HG02588 (cell line): ENCODE results near the gene TFF1.

Source experiments
- ATAC-seq: cut with Tn5 transposase; IDR thresholded peaks from one replicate; pipeline ENCODE4 v1.9.1; 2021; ENCODE audit warnings: mild to moderate bottlenecking, moderate library complexity; ENCODE audit not compliant: unreplicated experiment

TFF1 gene

GRCh38 chr21:42398436-42399028, 32.2 kb upstream of the TFF1 start:
- ATAC-seq, result no peak

- no peak for ATAC-seq
Measured at GRCh38 chr21:42397746-42398394, 31.5 kb upstream of the TFF1 start.

GRCh38 chr21:42396799-42397745, 30.7 kb upstream of the TFF1 start:
- ATAC-seq, result no peak

GRCh38 chr21:42395905-42396651, 29.7 kb upstream of the TFF1 start, which contains the start of gene TMPRSS3:
Gene TMPRSS3, minus strand, starts transcription at chr21:42396052. Its CDS starts 635 bp downstream, at chr21:42395417.
- no peak for ATAC-seq

- no peak for ATAC-seq
Measured at GRCh38 chr21:42395302-42395701, 29.0 kb upstream of the TFF1 start.

DNA sequence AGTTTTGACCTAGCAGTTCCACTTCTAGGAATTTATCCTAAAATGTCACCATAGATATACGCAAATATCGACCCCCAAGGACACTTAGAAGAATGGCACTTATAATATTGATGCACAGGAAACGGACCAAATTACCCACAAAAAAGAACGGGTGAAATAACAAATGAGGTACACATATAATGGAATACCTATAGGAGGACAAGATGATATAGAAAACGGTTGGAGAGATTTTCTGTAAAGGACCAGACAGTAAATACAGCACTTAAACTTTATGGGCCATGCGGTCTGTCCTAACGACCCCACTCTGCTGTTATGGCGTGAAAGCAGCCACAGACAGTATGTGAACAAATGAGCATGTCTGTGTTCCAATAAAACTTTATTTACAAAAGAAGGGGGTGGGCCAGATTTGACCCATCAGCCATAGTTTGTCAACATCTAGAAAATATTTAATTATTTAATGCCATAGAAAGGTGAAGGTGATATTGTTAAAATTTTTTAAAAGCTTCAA, 27.2 kb upstream of the TFF1 start:
- ATAC-seq, result no peak

DNA sequence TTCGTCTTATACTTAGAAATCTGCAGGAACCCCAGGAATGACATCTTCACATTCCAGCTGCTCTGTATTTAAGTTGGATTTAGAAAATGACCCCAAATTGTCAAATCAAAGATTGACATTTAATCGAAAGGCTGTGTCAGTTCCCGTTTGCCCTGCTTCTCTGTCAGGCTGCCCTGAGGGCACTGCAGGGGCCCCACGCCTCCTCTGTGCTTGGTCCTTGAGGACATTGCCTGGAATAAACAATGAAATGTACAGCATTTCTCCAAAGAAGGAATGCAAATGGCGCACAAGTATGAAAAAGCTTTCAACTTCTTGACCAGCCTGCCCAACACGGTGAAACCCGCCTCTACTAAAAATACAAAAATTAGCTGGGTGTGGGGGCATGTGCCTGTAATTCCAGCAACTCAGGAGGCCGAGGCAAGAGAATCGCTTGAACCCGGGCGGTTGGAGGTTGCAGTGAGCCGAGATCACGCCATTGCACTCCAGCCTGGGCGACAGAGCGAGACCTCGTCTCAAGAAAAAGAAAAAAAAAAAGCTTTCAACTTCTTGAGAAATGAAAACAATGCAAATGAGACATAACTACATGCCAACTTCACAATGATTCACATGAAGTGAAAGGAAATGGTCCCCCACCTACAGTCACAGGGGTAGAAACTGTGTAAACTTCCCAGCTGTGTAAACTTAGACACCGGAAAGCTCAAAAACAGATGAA, 26.6 kb upstream of the TFF1 start:
- peak; percentile 74 for ATAC-seq

DNA sequence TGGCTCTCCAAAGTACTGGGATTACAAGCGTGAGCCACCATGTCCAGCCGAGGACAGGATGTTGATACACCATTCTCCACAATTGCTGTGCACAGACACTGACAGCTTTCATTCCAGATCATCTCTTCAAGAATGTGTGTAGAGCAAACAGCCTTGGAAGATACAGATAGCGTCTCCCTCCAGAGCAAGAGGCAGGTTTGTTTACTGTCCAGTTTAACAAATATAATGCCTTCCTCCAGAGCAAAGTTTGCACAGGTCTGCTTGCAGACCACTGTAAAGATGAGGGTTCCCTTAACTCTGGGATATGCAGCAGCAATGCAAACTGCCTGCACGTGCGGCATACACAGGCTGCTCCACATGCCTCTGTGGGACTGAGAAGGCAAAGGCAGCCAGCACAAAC, 25.0 kb upstream of the TFF1 start:
- ATAC-seq, result no peak

- ATAC-seq, result no peak
Measured at GRCh38 chr21:42390696-42391095, 24.4 kb upstream of the TFF1 start.

- no peak for ATAC-seq
Measured at GRCh38 chr21:42390193-42390592, 23.9 kb upstream of the TFF1 start.

GRCh38 chr21:42389449-42389835, 23.1 kb upstream of the TFF1 start:
- ATAC-seq, result no peak

DNA sequence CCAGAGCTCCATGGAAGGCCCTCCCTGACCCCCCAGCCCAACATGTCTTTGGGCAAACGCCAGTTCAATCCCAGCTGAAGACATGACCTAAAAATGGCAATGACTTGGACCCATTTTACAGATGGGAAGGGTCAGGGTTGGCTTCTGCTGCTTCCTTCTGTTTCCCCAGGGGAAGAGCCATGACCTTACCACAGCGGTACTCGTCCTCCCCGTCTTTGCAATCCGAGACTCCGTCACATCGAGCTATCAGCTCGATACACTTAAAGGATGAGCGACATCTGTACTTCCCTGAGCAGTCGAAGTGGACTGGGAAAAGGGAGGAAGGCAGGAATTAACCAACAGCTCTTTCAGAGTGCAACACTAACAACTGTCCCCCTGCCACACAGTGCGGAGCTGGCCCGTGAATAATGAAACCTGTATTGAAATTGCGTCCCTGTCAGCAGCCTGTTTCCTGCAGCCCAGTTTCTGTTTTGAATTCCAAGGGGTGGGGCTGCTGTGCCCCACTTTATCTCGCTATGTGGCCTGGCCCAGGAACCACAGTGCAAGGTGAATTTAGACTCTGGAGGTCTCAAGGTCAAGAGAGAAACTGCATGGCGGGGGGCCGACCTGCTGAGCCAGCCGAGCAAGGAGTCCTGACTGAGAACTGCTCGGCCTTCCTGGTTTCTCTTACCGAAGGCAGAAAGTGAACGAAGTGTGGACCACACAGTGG, 22.6 kb upstream of the TFF1 start:
- ATAC-seq, result no peak

- ATAC-seq, result no peak
Measured at GRCh38 chr21:42387843-42388340, 21.6 kb upstream of the TFF1 start.

GRCh38 chr21:42387164-42387563, 20.8 kb upstream of the TFF1 start:
- no peak for ATAC-seq

- ATAC-seq, result no peak
Measured at GRCh38 chr21:42386034-42386591, 19.8 kb upstream of the TFF1 start.

- no peak for ATAC-seq
Measured at GRCh38 chr21:42385619-42386018, 19.3 kb upstream of the TFF1 start.

- ATAC-seq, result no peak
Measured at GRCh38 chr21:42384989-42385388, 18.7 kb upstream of the TFF1 start.

DNA sequence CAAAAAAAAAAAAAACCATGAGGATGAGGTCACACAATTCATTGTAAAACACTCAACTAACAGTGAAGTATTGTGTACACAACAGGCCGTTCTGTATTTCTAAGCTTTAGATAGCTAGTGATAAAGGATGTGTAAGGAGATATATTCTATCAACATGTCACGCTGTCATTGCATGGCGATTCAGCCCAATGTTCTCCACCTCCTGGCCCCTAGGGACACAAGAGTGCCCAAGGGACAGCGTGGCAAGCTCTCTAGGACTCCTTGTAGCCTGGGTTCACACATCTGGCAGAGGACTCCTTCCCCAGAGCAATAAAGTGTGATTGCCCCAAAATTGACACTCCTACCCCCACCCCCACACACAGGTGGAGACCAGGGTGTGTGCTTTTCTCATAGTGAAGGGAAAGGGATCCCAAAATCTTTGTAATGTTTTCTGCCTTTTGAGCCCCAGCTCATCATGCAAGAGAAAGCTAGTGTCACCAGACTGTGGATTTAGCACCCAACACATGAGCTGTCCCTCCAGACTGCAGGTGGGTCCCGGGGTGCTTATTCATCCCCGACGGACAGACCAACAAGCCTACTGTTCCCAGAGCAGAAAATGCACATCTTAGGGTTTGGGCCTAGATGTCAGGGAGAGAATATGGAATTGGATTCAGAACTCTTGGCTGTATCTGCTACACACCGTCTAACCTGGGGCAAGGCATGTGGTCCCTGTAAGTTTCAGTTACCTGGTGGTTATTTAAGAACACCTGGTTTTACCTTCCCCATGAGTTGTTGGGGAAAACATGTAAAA, 18.0 kb upstream of the TFF1 start:
- ATAC-seq, result no peak
